Astrocyte of the hippocampus (primary cell): ENCODE measurements around the gene NAV1.
"Not testable (repeated sequence)": the region's sequence is repeated elsewhere in the genome, so short reads cannot be mapped to it uniquely, and the experiment has no call there.

ENCODE experiments used
- DNase-seq: peaks from one replicate; pipeline ENCODE4 v3.0.0; 2011; ENCODE audit warnings: low read depth, low spot score

The NAV1 gene

GRCh38 chr1:201565024-201565730, 26.2 kb downstream of the NAV1 start:
- peak; percentile 74 for DNase-seq

- no peak for DNase-seq
Observed at GRCh38 chr1:201565771-201566528, 27.0 kb downstream of the NAV1 start.

GRCh38 chr1:201566529-201566823, 27.5 kb downstream of the NAV1 start:
- DNase-seq: no peak

GRCh38 chr1:201566933-201567801, 28.2 kb downstream of the NAV1 start:
- no peak for DNase-seq

- DNase-seq: no peak
Observed at GRCh38 chr1:201568265-201568664, 29.3 kb downstream of the NAV1 start.

GRCh38 chr1:201568859-201569294, 29.9 kb downstream of the NAV1 start:
- DNase-seq: no peak

- DNase-seq: no peak
Observed at GRCh38 chr1:201570181-201570885, 31.4 kb downstream of the NAV1 start.

- no peak for DNase-seq
Observed at GRCh38 chr1:201570886-201571624, 32.1 kb downstream of the NAV1 start.

- no peak for DNase-seq
Observed at GRCh38 chr1:201573030-201573429, 34.1 kb downstream of the NAV1 start.

GRCh38 chr1:201573923-201574322, 35.0 kb downstream of the NAV1 start:
- no peak for DNase-seq

- no peak for DNase-seq
Observed at GRCh38 chr1:201575912-201576311, 37.0 kb downstream of the NAV1 start.

- no peak for DNase-seq
Observed at GRCh38 chr1:201576914-201577313, 38.0 kb downstream of the NAV1 start.

- DNase-seq: no peak
Observed at GRCh38 chr1:201578008-201578888, 39.3 kb downstream of the NAV1 start.

- not testable (repeated sequence) for DNase-seq
Observed at GRCh38 chr1:201581371-201581770, 42.4 kb downstream of the NAV1 start.

- DNase-seq: peak; percentile 65
Observed at GRCh38 chr1:201582705-201583442, 43.9 kb downstream of the NAV1 start.

GRCh38 chr1:201583663-201584062, 44.7 kb downstream of the NAV1 start:
- DNase-seq: no peak

- DNase-seq: no peak
Observed at GRCh38 chr1:201584471-201585092, 45.7 kb downstream of the NAV1 start.

GRCh38 chr1:201585093-201585483, 46.2 kb downstream of the NAV1 start:
- peak; percentile 37 for DNase-seq

GRCh38 chr1:201585901-201586300, 47.0 kb downstream of the NAV1 start:
- DNase-seq: no peak
